Endothelial cell (in vitro differentiated cells): ENCODE results near the gene VPS13D. TPM values are rescaled to one million over a fixed set of nuclear protein-coding genes. Genes with fewer than 3 reads are reported as not detected.

ENCODE experiments used
- DNase-seq: peaks from one replicate; pipeline ENCODE4 v3.0.0; 2021; ENCODE audit warnings: low spot score
- H3K27ac Mint-ChIP-seq: one replicate; pipeline ENCODE4 v1.8.0; 2021; ENCODE audit warnings: mixed read lengths, inconsistent platforms; ENCODE audit not compliant: unreplicated experiment
- H3K27me3 Mint-ChIP-seq: one replicate; pipeline ENCODE4 v1.8.0; 2021; ENCODE audit warnings: mild to moderate bottlenecking, moderate library complexity, mixed read lengths, inconsistent platforms; ENCODE audit not compliant: unreplicated experiment
- H3K36me3 Mint-ChIP-seq: one replicate; pipeline ENCODE4 v1.8.0; 2021; ENCODE audit warnings: mild to moderate bottlenecking, low read depth, mixed read lengths, inconsistent platforms; ENCODE audit not compliant: unreplicated experiment
- H3K4me1 Mint-ChIP-seq: one replicate; pipeline ENCODE4 v1.8.0; 2021; ENCODE audit warnings: mild to moderate bottlenecking, mixed read lengths, inconsistent platforms; ENCODE audit not compliant: unreplicated experiment
- H3K4me3 Mint-ChIP-seq: one replicate; pipeline ENCODE4 v1.8.0; 2021; ENCODE audit warnings: mild to moderate bottlenecking, mixed read lengths, inconsistent platforms; ENCODE audit not compliant: unreplicated experiment
- H3K9me3 Mint-ChIP-seq: one replicate; pipeline ENCODE4 v1.8.0; 2021; ENCODE audit warnings: mixed read lengths, inconsistent platforms; ENCODE audit not compliant: unreplicated experiment
- total RNA-seq: library from RNA; stranded (reverse); fragmentation: NEBNext Ultra II Directional; extraction: Animal tissue kit (Norgen Biotek cat#: 25700); gene quantifications from one replicate; pipeline ENCODE4 v1.2.1, GENCODE V29; 2021; ENCODE audit not compliant: unreplicated experiment
- TF ChIP-seq, protein P1 (sequence below): fragments of 200-600 bp; sonication (generic); IDR thresholded peaks from one replicate; pipeline ENCODE4 v1.5.0; 2021; ENCODE audit warnings: antibody characterized with exemption; ENCODE audit not compliant: unreplicated experiment

VPS13D gene
- total RNA-seq, 1 donor from 2014 or later = 37.8 TPM

DNA sequence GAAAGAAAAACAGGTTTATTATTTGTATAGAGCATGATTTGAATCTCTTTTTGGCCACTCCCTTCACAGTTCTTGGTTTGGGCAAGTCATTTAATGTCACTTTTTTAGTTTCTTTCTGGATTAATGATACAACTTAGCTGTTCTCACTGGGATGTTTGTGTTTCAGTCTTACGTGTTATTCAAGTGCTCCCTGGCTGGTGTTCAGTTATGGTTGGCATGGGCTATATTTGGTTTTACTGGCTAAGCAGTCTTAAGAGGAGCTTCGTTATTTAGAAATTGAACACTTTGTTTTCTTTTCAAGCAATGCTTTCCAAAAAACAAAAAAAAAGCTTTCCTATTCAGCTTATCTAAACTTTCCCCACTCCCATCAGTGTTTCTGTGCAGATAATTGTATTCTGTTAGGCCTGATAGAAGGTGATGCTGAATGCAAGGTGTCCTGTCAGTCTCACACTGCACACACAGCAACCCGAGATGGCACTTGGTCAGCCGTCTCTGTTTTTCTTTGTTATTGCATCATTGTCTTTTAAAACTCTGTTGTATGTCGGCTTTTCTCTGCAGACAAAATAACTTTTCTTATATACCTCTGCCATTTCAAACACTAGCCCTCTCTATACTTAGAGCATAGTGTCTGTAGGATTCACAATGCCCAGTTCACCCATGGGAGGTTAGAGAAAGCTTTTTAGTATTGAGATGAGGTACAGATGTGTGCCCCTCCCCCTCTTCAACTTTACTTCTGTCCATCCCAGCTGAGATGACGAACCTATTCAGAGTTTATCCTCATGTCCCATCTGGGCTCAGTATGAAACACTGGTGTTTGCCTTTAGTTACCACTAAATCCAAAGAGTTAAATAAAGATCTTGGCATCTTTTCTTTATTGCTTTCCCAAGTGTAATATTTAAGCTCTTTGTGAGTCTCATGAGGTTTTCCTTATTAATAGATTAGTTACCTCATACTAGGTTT, 80.2 kb downstream of the VPS13D start:
- TF ChIP-seq, protein P1, sequence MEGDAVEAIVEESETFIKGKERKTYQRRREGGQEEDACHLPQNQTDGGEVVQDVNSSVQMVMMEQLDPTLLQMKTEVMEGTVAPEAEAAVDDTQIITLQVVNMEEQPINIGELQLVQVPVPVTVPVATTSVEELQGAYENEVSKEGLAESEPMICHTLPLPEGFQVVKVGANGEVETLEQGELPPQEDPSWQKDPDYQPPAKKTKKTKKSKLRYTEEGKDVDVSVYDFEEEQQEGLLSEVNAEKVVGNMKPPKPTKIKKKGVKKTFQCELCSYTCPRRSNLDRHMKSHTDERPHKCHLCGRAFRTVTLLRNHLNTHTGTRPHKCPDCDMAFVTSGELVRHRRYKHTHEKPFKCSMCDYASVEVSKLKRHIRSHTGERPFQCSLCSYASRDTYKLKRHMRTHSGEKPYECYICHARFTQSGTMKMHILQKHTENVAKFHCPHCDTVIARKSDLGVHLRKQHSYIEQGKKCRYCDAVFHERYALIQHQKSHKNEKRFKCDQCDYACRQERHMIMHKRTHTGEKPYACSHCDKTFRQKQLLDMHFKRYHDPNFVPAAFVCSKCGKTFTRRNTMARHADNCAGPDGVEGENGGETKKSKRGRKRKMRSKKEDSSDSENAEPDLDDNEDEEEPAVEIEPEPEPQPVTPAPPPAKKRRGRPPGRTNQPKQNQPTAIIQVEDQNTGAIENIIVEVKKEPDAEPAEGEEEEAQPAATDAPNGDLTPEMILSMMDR = no peak
- H3K9me3 Mint-ChIP-seq = no peaks in the 10 kb centered on the region
- no peak for DNase-seq
- peaks cover 55% of the 10 kb centered on the region for H3K36me3 Mint-ChIP-seq
- H3K4me3 Mint-ChIP-seq = peak overlapping the region; percentile 54
- H3K27me3 Mint-ChIP-seq = peaks cover 1% of the 10 kb centered on the region
- no peaks in the 10 kb centered on the region for H3K4me1 Mint-ChIP-seq
- no peak overlapping the region for H3K27ac Mint-ChIP-seq

DNA sequence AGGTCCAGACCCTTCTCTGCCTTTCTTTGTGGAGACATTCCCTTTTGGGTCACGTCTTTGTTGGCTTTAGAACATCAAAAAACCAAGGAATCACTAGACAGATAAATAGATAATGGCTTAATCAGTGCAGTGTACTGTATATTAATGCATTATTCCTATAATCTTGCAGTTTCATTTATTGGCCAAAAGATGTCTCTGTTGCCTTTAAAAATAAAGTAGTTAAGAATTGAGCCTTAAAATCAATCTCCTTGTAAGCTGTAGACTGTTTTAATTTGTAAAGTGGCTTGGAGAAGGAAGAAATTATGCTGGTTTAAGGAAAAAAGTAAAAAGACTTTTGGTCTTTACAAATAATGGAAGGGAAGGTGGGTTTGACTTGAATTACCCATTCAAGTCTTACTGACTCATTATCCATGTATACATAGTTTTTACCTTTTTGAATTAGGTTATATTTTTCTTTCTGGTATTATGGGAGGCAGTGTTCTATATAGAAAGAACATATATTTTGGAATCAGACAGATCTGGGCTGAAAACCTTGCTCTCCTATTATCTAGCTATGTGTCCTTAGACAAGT, 84.6 kb downstream of the VPS13D start:
- DNase-seq = no peak
- Mint-ChIP-seq H3K4me3 (no peak overlapping the region), H3K36me3 (peaks cover 37% of the 10 kb centered on the region), H3K4me1 (no peaks in the 10 kb centered on the region), H3K9me3 (no peaks in the 10 kb centered on the region), H3K27me3 (peaks cover 1% of the 10 kb centered on the region), H3K27ac (no peak overlapping the region)
- TF ChIP-seq, protein P1 = no peak

DNA sequence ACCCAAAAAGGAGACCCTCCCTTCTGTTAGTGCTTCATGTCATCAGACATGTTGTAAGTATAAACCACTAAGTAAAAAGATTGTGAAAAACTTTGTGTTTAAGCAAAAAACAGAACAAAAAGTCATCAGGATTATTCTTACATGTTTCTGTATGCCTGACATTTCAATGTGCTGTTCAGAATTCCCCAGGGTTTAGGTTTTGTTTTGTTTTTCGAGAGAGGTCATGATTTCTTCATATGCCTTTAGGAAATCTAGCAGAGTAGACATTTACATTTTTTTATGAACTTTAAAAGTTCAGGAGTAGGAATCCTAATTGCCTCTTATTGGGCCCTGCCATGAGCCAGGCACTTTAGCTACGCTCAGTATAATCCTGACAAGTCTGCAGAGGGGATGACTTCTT, 85.3 kb downstream of the VPS13D start:
- Mint-ChIP-seq H3K36me3 (peaks cover 36% of the 10 kb centered on the region), H3K4me1 (no peaks in the 10 kb centered on the region), H3K27ac (no peak overlapping the region), H3K9me3 (no peaks in the 10 kb centered on the region), H3K4me3 (no peak overlapping the region), H3K27me3 (peaks cover 1% of the 10 kb centered on the region)
- DNase-seq = no peak
- TF ChIP-seq, protein P1 = no peak

DNA sequence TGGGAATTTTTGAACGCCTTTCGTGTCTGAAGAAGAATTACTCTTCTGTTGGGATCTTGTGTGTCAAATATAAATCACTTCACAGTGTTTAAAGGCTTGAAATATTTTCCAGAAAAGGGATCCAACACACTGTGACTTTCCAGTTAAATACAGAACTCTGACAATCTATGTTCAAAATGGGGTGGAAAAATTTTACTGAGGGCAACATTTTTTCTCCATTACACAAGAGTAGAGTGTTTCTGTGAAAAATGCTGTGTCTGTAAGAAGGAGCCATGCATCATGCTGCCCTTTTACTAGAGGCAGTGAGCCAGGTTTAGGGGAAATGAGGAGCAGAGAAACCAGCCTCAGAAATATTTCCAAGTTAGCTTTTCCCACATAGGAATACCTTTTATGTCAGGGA, 86.5 kb downstream of the VPS13D start:
- Mint-ChIP-seq H3K27me3 (peaks cover 1% of the 10 kb centered on the region), H3K36me3 (peaks cover 32% of the 10 kb centered on the region), H3K9me3 (no peaks in the 10 kb centered on the region), H3K4me1 (no peaks in the 10 kb centered on the region), H3K4me3 (no peak overlapping the region), H3K27ac (no peak overlapping the region)
- no peak for DNase-seq
- TF ChIP-seq, protein P1 = no peak

DNA sequence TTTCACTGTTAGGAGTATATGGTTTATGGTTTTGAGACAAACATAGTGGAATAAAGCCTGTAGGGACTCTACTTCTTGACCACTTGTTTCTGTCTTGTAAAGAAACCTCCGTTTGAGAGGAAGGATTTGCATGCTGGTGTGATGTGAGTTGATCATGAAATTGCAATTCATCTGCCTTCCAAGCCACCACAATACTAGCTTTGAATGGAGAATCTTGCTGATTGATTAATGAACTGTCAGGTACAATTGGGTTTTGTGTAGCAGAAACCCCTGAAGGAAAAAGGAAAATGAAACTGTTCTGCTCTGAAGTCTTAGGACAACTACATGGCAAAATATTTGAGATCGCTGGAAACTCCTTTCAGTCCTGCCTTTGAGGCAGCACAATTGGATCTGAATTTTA, 90.7 kb downstream of the VPS13D start:
- H3K27ac Mint-ChIP-seq = no peak overlapping the region
- TF ChIP-seq, protein P1 = no peak
- no peaks in the 10 kb centered on the region for H3K27me3 Mint-ChIP-seq
- H3K4me1 Mint-ChIP-seq = peaks cover 9% of the 10 kb centered on the region
- no peak for DNase-seq
- no peaks in the 10 kb centered on the region for H3K9me3 Mint-ChIP-seq
- no peak overlapping the region for H3K4me3 Mint-ChIP-seq
- H3K36me3 Mint-ChIP-seq = peaks cover 32% of the 10 kb centered on the region
